Measurements from ENCODE around the gene ZNF846. TPM values are rescaled to one million over a fixed set of nuclear protein-coding genes. Genes with fewer than 3 reads are reported as not detected.
A peak's percentile ranks its signal among the peaks of the same experiment; 100 is the strongest.
"Not testable (repeated sequence)": the region's sequence is repeated elsewhere in the genome, so short reads cannot be mapped to it uniquely, and the experiment has no call there.

The ZNF846 gene
- total RNA-seq, 1 donor from 2014 or later, result 17.4 TPM

- no peaks in the 10 kb centered on the region for H3K9me3 Mint-ChIP-seq
- peak overlapping the region; percentile 95 for H3K4me3 Mint-ChIP-seq
- peaks cover 30% of the 10 kb centered on the region for H3K4me1 Mint-ChIP-seq (ENCODE audit: unreplicated experiment)
- H3K27me3 Mint-ChIP-seq, result no peaks in the 10 kb centered on the region
- no peak for DNase-seq (ENCODE audit: extremely low spot score, unreplicated experiment)
- peak overlapping the region; percentile 98 for H3K27ac Mint-ChIP-seq
- TF ChIP-seq, protein P1, sequence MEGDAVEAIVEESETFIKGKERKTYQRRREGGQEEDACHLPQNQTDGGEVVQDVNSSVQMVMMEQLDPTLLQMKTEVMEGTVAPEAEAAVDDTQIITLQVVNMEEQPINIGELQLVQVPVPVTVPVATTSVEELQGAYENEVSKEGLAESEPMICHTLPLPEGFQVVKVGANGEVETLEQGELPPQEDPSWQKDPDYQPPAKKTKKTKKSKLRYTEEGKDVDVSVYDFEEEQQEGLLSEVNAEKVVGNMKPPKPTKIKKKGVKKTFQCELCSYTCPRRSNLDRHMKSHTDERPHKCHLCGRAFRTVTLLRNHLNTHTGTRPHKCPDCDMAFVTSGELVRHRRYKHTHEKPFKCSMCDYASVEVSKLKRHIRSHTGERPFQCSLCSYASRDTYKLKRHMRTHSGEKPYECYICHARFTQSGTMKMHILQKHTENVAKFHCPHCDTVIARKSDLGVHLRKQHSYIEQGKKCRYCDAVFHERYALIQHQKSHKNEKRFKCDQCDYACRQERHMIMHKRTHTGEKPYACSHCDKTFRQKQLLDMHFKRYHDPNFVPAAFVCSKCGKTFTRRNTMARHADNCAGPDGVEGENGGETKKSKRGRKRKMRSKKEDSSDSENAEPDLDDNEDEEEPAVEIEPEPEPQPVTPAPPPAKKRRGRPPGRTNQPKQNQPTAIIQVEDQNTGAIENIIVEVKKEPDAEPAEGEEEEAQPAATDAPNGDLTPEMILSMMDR (conservative IDR thresholded peaks at IDR 0.05), result no peak
- H3K36me3 Mint-ChIP-seq, result no peaks in the 10 kb centered on the region
These were observed 17.8 kb upstream of the ZNF846 start for GRCh38 chr19:9786342-9786741.

DNA sequence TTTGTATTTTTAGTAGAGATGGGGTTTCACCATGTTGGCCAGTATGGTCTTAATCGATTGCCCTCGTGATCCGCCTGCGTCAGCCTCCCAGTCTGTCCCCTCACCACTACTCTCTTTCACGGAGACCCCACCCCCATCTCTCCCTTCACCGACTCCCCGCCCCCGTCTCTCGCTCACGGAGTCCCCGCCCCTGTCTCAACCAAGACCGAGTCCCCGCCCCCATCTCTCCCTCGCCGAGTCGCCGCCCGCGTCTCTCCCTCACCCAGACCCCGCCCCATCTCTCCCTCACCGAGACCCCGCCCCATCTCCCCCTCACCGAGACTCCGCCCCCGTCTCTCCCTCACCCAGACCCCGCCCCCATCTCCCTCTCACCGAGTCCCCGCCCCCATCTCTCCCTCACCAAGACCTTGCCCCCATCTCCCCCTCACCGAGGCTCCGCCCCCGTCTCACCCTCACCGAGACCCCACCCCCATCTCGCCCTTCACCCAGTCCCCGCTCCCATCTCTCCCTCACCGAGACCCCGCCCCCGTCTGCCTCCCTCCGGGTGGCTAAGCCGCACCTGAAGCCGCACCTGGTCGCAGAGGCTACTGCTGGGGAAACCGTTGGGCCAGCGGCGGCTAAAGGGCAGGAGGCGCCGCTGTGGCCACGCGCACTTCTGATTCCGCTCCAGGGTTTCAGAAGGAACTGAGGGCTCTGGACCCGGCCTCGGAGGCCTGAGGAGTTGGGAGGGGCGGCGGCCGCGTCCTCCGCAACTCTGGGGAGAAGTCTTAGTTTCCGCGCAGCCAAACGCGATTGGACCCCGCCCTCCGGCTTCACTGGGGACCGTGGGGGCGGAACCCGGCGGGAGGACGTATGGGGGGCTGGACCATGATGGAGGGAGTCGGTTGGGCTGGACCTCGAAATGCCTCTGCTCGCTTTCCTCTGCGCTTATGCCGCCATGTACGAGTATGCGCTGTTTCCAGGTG, 17.1 kb upstream of the ZNF846 start:
- Mint-ChIP-seq H3K27me3 (no peaks in the 10 kb centered on the region), H3K9me3 (no peaks in the 10 kb centered on the region), H3K27ac (peak overlapping the region; percentile 98), H3K4me3 (peak overlapping the region; percentile 95), H3K36me3 (peaks cover 3% of the 10 kb centered on the region), H3K4me1 (ENCODE audit: unreplicated experiment) (peaks cover 28% of the 10 kb centered on the region)
- TF ChIP-seq, protein P1 (conservative IDR thresholded peaks at IDR 0.05), result no peak
- DNase-seq (ENCODE audit: extremely low spot score, unreplicated experiment), result peak; percentile 97

DNA sequence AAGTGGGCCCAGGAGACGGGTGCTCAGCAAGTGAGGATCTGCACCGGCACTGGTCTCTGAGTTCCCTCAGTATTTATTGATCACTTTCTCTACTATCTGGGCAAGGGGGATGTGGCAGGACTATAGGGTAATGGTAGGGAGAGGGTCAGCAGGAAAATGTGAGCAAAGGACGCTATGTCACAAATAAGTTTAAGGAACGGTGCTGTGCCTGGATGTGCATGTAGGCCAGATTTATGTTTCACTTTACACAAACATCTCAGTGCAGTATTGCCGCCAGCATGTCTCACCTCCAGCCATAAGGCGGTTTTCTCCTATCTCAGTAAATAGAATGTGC, 15.6 kb upstream of the ZNF846 start:
- Mint-ChIP-seq H3K4me3 (peak overlapping the region; percentile 95), H3K4me1 (ENCODE audit: unreplicated experiment) (peaks cover 15% of the 10 kb centered on the region), H3K27ac (peak overlapping the region; percentile 98)
- H3K27me3 Mint-ChIP-seq; DNase-seq (ENCODE audit: extremely low spot score, unreplicated experiment); H3K36me3 Mint-ChIP-seq; H3K9me3 Mint-ChIP-seq: not testable (repeated sequence)

DNA sequence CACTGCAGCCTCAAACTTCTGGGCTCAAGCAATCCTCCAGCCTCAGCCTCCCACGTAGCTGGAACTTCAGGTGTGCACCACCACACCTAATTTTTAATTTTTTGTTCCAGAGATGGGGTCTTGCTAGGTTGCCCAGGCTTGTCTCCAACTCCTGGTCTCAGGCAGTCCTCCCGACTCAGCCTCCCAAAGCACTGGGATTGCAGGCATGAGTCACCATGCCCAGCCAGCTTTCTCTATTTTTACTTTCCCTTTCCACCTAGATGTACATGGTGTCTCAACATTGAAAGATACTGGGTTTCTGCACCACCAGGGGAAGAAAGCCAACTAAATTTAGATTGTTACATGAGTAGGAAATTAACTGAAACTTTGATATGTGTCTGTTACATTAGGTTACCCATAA, 13.8 kb upstream of the ZNF846 start:
- peaks cover 13% of the 10 kb centered on the region for H3K4me1 Mint-ChIP-seq (ENCODE audit: unreplicated experiment)
- no peak overlapping the region for H3K27ac Mint-ChIP-seq
- no peaks in the 10 kb centered on the region for H3K27me3 Mint-ChIP-seq
- TF ChIP-seq, protein P1 (conservative IDR thresholded peaks at IDR 0.05), result no peak
- DNase-seq (ENCODE audit: extremely low spot score, unreplicated experiment), result no peak
- H3K36me3 Mint-ChIP-seq, result peaks cover 8% of the 10 kb centered on the region
- no peak overlapping the region for H3K4me3 Mint-ChIP-seq
- H3K9me3 Mint-ChIP-seq, result no peaks in the 10 kb centered on the region

DNA sequence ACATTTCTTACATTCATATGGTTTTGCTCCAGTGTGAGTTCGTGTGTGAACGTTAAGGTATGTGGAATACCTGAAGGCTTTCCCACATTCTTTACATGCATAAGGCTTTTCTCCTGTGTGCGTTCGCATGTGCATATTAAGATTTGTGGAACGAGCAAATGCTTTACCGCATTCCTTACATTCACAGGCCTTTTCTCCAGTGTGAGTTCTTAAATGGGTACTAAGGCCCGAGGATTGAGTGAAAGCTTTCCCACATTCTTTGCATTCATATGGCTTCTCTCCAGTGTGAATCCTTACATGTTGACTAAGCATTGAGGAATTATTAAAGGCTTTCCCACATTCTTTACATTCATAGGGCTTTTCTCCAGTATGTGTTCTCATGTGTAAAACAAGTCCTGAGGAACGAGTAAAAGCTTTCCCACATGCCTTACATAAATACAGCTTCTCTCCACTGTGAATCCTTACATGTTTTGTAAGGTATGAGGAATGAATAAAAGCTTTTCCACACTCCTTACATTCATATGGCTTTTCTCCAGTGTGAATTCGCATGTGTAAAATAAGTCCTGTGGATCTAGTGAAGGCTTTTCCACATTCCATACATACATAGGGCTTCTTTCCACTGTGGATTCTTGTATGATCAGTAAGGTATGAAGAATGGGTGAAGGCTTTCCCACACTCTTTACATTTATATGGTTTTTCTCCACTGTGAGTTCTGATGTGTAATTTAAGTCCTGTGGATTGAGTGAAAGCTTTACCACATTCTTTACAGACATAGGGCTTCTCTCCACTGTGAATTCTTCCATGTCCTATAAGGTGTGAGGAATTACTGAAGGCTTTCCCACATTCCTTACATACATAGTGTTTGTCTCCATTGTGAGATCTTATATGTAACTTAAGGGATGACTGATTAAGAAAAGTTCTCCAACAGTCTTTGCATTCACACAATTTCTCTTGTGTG, 10.7 kb downstream of the ZNF846 start:
- TF ChIP-seq, protein P1 (conservative IDR thresholded peaks at IDR 0.05), result no peak
- peaks cover 14% of the 10 kb centered on the region for H3K9me3 Mint-ChIP-seq
- no peak for DNase-seq (ENCODE audit: extremely low spot score, unreplicated experiment)
- no peak overlapping the region for H3K4me3 Mint-ChIP-seq
- no peaks in the 10 kb centered on the region for H3K27me3 Mint-ChIP-seq
- peaks cover 53% of the 10 kb centered on the region for H3K36me3 Mint-ChIP-seq
- H3K4me1 Mint-ChIP-seq (ENCODE audit: unreplicated experiment), result no peaks in the 10 kb centered on the region
- no peak overlapping the region for H3K27ac Mint-ChIP-seq
